NCI-H2227 treated with DMSO at 0.1 percent for 48 hours (cell line): ENCODE results near the gene LRRC15.

Source experiments
- DNase-seq: peaks from one replicate; lab custom pipeline; 2025; lab: John Stamatoyannopoulos, UW

LRRC15 gene

DNA sequence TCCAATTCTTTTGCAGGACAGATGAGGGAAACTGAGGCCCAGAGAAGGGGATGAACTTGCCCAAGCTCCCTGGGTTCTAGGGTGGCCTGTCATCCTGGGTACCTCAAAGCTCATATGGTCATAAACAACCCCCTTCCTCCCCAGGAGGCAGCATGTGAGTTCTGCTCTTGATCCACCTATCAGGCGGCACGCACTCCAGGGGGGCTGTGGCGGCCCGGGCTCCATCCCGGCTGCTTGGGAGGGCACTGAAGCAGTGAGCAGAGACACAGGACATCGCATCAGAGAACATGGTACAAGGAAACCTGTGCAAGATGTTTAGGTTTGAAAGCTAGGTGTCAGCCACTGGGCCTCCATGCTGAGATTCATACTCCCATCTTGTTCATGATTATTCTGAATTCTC is 52.6 kb downstream of the LRRC15 start:
- DNase-seq, result no peak

DNA sequence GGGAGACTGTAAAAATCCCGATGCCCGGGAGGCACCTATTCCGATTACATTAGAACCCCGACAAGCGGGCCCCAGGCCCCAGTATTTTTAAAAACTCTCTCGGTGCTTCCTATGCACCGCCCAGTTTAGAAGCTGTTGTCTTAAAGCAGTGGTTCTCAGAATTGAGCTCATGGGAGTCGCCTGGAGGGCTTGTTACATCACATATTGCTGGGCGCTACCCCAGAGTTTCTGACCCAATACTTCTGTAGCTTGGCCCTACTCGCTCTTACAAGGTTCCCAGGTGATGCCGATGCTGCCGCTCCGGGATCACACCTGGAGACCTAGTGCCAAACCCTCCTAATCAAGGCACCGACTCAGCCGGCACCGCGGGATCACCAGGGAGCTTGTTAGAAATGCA is 53.6 kb downstream of the LRRC15 start:
- no peak for DNase-seq

DNA sequence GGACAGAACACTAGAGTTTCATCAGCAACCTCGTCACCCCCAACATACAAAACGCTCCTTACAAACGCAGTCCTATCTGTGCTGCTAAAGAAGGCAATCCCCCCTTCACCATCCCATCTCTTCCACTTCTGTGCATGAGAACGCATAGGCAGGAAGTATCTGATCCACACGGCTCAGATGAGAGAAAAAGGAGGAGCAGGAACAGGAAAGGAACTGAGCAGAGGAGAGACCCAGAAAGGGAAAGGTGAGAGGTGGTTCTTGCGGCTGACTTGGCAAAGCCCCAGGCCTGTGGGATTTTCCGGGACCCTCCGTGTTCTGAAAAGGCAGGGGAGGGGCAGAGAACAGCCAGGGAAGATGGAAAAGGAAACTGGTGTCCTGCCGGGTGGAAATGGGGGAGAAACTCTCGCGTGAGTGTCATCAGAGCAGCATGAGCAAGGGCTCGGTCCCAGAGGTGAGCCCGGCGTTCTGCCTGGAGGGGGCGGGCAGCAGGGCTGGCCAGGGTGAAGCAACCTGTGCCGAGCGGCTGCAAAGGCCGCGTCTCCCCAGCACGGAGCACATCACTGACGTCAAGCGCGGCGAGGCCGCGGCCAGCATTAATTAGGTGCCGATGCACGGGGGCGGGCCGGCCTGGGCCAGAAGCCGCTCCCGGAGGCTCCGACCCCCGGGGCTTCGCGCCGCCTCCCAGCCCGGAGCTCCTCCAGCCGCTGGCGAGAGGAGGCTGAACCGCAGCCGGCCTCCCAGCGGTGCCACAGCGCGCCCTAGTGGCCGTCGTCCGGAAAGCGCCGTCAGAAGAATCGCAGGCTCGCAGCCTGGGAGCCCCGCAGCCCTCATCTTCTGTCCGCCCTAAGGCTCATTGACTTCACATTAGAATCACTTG is 54.2 kb downstream of the LRRC15 start:
- peak; percentile 82 for DNase-seq

DNA sequence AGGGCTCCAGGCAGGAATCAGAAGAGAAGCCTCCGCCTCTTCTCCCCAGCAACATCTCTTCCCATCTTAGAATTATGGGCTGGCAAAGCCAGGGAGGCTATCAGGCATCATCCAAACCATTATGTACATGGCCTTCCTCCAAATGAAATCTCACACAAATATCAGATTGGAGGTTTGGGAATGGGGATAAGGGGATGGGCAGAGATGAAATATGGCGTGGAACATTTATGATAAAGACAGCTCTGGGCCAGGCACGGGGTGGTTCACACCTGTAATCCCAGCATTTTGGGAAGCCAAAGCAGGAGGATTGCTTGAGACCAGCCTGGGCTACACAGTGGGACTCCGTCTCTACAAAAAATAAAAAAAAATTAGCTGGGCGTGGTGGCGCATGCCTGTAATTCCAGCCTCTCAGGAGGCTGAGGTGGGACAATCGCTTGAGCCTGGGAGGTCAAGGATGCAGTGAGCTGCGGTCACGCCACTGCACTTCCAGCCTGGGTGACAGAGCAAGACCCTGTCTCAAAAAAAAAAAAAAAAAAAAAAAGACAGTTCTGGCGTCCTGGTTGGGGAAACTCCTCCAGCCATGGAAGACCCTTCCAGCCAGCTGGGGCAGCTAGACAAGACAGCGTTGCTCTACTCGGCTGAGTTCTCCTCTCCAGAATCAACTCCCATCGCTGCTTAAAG is 55.0 kb downstream of the LRRC15 start:
- no peak for DNase-seq

DNA sequence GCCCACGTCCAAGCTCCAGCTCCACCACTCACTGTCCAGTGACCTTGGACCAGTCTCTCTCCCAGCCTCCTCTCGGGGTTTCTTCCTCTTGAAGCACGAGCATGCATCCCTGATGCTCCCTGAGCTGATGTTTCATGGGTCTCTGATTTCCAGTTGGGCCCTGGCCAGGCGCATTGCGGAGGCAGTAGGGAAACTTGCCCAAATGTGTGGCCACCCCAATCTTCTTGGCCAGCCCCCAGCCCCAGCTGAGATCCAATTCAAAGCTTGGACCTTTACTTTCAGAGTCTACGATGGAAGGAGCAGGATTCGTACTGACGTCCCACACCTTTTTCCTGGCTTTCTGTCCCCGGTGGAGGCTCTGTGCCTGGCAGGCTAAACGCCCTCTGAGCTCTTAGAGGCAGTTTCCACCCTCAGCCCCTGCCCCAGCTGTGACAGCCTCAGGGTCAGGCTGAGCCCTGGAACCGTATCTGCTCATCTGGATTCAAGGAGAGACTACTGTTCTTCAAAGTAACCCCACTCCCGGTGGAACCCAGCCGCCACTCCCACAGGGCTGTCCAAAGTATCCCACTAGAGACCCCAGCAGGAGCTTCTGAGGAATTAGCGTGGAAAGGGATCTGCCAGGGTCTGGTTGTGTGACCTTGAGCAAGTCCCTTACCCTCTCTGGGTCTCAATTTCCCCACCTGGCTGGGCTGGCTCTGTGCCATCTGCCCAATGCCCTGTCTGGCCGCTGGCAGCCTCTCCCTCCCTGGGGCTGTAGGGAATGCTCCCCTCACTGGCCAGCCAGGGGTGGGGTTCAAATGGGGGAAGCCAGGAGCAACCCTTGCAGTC is 55.8 kb downstream of the LRRC15 start:
- DNase-seq, result no peak

DNA sequence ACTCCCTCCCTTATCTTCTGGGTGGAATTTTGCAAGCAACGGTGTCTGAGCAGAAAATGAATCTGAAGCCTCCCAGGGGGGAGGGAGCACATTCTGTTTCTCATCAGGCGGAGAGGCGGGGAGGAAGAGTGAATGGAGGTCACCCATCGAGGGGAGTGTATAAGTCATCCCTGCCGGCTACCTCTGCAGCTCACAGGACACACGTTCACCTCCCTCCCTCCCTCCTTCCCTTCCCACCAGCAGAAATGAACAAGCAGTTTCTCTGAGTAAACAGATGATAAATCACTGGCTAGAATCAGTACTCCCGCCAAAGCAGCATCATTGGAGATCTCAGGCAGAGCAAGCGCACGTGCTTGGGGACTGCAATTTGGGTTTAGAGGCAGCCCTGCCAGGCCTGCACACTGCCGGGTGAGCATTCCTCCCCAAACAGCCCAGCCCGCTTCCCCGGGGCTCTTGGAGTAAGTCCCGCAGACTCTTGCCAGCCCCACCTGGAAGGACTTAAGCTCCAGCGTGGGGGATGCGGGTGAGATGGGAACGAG is 56.7 kb downstream of the LRRC15 start:
- DNase-seq, result peak; percentile 70

DNA sequence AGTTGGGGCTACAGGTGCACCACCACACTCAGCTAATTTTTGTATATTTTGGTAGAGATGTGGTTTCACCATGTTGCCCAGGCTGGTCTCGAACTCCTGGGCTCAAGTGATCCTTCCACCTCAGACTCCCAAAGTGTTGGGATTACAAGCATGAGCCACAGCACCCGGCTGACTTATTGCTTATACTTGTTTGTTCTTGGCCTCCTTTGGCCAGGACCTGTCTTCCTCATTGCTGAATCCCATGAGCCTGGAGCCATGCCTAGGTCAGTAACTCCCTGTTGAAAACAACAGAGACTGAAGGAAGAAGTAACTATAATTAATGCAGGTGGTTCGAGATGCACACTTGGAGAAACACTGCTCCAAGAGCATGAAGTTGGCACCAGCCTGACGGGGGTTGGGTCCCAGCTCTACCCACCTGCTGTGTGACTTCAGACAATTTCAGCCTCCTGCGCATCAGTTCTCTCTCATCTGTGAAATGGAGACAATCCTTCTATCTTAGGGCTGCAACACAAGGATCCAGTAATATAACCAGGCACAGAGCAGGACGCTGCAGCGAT is 57.3 kb downstream of the LRRC15 start:
- no peak for DNase-seq

DNA sequence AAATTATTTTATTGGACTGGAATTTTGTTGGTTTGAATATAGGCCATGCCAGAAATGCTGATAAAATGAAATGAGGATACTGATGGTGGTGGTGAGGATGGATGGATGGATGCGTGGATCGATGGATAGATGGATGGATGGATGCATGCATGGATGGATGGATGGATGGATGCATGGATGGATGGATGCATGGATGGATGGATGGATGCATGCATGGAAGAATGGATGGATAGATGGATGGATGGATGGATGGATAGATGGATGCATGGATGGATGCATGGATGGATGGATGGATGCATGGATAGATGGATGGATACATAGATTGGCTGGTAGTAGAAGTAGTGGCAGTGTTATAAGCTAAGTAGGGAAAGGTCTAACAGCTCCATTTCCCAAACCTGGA is 58.5 kb downstream of the LRRC15 start:
- DNase-seq, result no peak

DNA sequence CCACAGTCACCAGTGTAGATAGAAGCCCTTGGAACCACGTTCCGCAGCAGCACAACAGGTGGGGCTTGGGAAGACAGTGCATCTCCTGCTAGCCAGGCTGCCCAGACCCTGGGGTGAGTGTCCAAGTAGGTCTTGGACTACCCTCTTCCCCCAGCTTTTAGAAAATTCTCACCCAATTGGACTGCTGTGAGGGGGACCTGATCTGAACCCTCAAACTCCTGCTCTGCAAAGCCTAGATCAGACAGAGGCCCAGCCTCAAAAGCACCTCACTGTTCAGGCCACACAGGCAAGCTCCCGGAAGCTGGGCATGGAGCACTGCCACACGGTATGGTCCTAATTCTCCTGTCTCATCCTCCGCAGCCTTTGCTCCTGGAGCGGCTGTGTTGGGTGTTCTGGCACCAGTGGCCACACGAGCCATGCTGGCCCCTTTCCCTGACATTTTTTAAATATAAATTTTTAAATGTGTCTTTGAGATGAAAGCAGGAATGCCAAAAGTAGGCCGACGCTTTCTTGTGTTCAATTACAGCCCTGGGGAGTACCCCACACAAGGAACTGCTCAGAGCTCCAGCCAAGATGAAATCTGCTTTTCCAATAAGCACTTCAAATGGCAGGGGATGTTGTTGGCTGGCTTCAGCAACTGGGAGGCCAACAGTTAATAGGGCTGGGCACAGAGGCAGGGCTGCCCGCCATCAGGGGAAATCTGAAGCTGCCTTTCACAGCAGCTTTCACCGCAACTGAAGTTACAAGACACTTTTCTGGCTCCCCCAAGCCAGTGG is 59.3 kb downstream of the LRRC15 start:
- DNase-seq, result no peak

DNA sequence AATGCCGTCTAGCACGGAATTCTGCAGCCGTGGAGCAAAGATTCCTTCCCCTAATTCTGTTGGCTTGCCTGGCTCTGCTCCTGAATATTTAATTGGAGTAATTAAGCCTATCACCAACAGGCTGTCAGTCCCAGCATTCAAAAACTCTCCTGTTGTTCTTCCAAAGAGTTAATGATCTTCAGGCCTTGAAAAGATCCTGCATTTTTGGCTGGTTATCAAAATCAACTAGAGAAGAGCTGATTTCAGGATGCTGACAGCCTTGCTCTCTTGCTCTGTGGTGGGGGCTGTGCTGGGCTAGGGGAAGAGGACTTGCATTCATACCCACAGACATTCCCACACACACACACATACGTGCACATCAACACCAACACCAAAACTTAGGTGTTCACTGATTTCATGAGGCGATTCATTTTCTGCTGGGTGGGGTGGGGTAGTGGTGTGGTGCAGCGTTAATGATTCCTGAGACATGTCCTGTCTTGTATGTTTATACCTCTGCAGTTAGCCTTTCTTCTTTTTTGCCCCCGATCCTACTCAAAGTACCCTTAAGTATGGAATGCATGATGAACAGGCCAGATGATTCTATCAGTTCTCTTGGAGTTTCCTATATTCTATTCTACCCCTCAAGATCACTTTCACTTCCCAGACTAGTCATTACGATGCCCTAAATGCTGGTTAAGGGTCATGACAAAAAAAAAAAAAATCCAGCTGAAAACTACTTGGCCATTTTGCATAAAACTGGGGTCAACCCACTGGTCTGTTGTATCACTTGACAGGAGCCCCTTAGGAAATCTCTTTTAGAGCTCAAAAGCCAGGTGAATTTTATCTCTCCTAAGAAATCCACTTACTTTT is 60.7 kb downstream of the LRRC15 start:
- DNase-seq, result no peak

DNA sequence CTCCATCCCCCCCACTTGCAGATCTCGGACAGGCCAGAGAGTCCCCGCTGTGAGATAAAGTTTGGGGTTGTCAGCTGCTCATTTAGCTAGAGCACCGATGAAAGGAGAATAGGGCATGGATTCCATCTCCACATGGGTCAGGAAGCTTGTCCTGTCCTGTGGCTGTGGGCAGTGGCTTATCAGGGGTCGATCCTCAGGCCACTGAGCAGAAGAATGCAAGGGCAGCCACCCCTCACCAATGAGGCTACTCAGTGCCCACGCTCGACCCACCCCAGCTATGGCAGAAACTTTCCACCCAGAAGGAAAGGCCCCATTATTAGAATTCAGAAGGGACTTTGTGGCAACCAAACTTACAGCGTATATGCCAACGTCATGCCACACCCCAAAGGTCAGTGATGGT is 61.7 kb downstream of the LRRC15 start:
- DNase-seq, result no peak

DNA sequence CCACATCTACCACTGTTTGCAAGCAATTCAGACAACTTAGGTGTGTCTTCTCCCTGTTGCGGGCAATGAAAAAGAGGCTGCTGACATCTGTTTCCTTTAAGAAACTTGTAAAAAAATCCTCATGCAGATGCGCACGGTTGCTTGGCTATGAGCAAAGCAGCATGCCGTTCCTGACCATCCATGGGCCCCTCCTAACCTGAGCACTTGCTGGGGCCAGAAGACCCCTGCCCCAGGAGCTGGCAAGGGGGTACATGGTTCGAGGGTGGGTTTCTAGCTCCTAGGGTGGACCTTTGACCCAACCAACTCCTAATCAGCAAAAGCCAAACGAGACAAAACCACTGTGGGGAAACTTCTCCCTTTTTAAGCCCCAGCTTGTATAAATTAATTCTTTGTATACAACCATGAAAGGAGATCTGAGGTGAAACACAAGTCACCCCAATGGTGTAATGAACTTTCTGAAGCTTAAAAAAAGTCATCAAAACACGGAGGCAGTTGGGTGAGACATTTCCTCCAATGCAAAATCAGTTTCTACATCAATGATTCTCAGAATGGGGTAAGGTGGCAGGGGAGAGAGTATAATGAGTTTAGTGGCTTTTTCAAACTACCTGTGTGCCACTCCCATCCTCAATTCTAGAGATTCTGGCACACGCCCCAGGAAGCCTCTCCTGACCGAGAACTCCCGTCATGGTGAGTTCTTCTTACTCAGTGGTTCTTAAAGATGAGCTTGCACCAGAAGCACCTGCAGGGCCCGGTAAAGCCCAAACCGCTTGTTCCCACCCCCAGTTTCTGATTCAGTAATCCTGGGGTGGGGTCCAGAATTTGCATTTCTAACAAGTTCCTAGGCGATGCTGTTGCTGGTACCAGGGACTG is 62.5 kb downstream of the LRRC15 start:
- DNase-seq, result no peak

DNA sequence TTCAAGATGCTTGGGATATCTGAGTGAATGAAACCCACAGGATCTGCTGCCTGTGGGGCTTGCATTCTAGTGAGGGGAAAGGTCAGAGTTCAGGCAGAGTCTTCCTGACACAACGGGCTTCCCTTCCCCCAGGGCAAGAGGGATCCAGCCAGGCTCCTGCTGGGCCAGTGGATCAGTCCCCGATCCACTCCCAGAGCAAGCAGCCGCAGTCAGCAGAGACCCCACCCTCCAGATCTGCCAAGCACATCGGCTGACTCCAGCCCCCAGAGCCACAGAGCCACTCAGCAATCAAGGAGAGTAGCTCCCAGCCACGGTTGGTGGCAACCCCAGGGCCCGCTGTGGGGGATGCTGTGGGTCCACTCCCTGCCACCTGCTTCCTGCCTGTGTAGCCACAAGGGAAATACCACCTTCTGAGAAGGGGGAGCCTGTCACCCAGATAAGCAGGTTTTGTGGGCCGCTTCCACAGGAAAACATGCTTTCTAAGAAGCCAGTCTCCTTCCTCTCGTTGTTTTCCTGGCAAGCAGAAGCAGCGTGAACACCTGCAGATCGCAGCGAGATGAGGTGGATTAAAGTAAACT is 63.3 kb downstream of the LRRC15 start:
- no peak for DNase-seq

DNA sequence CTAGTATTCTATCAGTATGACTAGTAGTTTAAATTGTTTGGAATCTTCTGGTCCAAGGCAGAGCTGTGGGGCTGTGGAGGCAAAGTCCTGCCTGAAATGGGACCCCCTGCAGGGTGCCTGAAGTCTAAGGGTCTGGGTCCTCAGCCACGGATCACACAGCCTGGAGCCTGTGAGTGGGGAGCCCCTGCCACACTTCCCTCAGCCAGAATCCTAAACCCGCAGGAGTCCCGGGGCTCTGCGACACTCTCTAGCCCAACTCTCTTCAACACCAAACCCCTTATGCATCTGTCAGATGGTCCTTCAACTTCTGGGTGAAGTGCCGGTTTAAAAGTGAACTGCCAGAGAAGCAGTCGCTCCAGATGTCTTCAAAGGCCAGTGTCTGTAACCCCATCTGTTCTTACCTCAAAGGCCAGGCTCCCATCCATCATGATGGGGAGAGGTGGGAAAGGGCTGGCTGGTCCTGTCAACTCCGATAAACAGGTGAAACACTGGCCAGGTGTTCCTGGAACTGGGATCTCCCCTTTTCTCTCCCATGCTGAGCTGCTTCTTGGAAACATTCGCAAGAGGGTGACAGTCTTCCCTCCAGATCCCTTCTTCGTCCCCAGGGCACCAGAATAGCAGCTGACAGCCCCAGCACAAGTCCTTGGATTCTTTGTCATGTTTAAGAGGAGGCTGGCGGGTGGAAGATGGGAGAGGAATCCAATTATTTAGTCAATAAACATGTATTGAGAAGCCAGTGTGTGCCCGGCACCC is 64.0 kb downstream of the LRRC15 start:
- DNase-seq, result no peak
